HT1080 (cell line): Measurements from ENCODE around the gene TBL1X. TPM values are rescaled to one million over a fixed set of nuclear protein-coding genes. Genes with fewer than 3 reads are reported as not detected.
A peak's percentile ranks its signal among the peaks of the same experiment; 100 is the strongest.

Experiments used
- DNase-seq: peaks from one replicate; pipeline ENCODE4 v3.0.0-alpha.2; 2015; ENCODE audit warnings: low read depth
- total RNA-seq: library from RNA; depleted of rRNA; stranded (reverse); fragments of >200 nt; shearing (Covaris generic); gene quantifications from 2 replicates; pipeline ENCODE4 v1.2.3, GENCODE V29; 2014

TBL1X gene
- total RNA-seq, 1 experiment from 2014 or later = 33.5 TPM

DNA sequence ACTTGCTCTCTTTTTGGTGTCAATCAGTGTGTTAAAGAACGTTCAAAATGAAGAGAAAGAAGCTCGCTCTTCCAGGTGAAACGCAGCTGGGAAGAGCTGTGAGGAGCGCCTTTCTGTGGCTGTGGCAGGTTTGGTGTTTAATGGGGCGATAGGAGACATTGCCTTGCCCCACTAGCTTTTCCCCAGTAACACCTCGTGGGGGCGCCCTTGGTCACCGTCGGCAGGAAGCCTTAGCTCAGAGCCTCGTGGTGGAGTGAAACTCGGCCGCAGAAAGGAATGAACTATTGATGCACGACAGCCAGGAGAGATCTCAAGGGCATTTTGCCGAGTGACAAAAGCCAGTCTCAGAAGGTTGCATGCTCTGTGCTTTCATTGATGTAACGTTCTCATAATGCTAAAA is 235.7 kb downstream of the TBL1X start:
- no peak for DNase-seq

GRCh38 chrX:9701790-9702189 is 236.9 kb downstream of the TBL1X start:
- no peak for DNase-seq

GRCh38 chrX:9703406-9703805 is 238.5 kb downstream of the TBL1X start:
- DNase-seq = no peak

- no peak for DNase-seq
These were observed 240.1 kb downstream of the TBL1X start for GRCh38 chrX:9704876-9705465.

- no peak for DNase-seq
These were observed 241.6 kb downstream of the TBL1X start for GRCh38 chrX:9706421-9706820.

DNA sequence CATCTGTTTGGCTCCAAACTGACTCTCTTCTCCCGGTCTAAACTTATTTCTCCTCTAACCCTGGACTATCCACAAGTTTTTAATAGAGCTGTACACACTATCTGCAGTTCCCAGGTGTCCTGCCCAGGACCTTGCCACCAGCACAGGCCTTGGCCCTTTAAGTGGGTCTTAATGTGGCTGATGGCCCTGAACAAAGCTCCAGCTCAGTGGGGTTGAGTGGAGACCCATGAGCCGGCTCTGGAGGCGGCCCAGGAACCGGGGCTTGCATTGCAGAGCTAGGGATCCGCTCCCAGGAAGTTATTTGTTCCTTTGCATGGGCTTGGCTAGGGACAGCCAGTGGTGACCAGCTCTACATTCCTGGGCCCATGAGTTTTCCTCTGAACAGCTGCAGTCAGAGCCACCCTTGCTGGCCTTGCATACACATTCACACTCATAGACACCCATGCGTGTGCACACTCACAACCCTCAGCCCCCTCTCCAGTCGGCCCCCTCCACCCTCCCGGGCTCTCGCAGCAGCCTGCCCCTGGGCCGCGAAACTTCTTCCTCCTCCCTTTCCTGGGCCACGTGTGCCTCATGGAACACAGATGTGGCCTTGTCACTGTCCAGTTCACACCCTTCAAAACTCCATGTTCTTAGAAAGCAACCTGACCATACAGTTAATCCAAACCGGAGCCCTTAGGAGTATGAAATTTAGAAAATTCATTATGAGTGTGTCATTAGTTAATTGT is 242.6 kb downstream of the TBL1X start:
- DNase-seq = no peak

DNA sequence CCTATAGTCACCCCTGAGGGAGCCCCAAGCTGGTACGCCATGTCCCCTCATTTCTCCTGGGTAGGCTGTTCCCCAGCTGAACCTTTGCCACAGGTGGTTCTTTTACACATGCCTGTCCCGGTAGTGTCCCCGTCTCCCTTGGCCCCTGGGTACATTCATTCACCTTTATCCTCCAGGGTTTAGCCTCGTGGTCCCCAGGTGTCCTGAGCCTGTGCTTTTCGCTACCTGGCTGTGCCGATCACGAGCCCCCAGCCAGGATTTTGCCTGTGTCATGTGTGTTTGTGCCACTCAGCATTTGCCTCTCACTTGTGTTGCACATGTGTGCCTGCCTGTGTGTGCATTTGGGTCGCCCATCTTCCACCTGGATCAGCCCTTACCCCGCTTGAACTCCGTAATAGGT is 243.2 kb downstream of the TBL1X start:
- DNase-seq = no peak

- DNase-seq = peak; percentile 65
These were observed 244.2 kb downstream of the TBL1X start for GRCh38 chrX:9708923-9709553.

GRCh38 chrX:9710332-9710731 is 245.5 kb downstream of the TBL1X start:
- no peak for DNase-seq

DNA sequence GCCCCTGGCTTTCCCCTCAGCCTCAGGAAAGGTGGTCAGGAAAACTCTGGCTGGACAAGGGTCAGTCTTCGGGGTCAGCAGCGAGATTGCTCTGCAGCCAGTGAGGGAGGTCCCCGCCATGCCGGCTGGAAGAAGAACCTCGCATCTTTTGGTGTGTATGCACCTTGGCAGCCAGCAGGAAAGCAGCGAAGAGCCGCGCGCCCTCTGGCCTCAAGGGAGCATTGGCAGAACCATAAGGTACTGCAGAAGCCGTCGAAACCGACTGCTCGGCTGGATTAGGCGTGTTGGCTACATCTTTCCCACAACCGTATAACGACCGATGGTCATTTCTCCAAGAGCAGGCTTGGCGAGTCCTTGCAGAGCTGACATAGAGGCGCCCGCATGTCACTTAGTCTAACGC is 252.5 kb downstream of the TBL1X start:
- no peak for DNase-seq

DNA sequence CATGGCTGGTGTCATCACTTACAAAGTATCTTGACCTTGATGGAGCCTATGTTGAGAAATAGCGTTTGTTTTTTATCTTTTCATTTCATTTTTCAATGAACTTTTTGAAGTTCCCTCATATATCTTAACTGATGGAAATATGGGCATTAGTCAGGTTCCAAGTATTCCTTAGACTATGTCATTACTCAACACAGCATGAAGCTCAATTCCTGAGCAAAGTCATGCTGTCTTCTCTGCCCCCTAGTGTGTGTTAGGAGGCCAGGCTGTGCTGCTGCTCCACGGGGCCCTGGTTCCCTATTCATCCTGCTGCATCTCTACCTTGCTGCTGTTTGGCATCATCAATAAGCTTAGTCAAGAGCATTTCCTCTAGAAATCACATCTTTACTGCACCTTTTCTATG is 259.9 kb downstream of the TBL1X start:
- peak; percentile 3 for DNase-seq

DNA sequence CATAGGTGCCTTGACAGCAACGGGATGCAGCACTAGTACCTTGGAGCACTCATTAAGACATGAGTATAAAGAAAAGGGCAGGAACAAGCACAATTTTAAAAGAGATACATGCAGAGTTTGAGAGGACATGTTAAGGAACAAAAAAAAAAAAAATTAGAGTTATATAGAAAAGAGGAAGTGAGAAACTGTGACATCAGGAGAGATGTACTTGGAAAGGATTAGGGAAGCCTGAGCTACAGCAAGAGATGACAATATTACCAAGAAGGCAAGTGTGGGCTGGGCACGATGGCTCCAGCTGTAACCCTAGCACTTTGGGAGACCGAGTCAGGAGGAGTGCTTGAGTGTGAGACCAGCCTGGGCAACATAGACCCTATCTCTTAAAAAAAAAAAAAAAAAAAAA is 263.4 kb downstream of the TBL1X start:
- no peak for DNase-seq

DNA sequence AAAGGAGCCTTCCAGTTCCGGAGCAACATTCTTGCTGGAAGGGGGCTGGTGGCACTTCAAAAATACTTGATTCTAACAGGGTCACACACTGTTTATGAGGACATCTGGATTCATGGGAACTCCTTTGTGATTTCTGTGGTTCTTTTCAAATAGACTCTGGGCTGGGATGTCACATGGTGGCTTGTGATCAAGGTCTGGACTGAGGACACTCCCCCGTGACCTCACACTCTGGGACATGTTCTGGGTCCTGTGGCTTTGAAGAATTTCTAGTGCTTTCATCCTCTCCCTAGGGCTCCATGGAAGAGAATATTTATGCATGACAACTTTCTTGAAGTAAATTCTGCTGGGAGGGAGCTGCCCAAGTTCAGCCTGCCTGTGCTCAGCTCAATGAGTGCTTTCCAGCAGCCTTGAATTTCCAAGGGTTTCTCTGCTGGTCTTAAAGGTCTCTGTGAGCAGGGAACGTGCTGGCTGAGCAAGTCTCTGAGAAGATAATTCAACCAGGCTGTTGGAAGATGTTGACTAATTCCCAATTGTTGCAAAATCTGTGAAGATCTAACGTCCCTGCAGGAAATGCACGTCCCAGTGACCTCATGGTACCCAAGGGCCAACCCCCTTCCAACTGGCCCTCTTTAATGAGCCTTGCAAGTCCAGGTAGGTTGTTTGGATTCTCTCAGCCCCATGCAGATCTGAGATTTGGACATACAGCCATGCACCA is 264.5 kb downstream of the TBL1X start:
- no peak for DNase-seq

- DNase-seq = no peak
These were observed 265.2 kb downstream of the TBL1X start for GRCh38 chrX:9730078-9730477.

- no peak for DNase-seq
These were observed 265.9 kb downstream of the TBL1X start for GRCh38 chrX:9730752-9731151.

DNA sequence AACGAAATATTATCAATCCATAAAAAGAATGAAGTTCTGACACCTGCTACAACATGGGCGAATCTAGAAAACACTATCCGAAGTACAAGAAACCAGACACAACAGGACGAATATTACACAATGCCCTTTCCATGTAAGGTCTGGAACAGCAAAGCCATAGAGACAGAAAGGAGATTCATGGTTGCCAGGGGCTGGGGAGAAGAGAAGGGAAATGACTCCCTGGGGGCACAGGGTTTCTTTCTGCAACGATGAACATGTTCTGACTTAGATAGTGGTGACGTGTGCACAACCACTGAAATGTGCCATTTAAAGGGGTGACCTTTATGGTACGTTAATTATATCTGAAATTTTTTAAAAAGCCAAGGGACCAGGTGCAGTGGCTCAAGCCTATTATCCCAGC is 272.5 kb downstream of the TBL1X start:
- DNase-seq = no peak

DNA sequence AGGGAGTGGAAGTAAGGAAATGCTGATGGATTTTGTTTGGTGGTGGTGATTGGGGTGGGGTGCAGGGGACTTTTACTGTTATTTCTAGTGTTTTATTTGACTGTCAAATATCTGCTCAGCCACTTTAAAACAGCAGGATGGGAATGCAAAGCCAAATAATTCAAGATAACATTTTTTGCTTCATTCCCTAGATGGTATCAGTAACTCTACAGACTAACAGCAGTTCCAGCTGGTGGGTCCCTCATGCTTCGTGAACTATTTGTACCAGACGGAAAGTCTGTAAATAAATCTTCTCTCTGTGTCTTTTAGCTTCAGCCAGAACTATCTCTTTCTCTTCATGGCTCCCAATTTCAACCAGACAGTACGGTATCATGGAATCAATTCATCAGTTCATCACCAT is 273.3 kb downstream of the TBL1X start:
- DNase-seq = no peak

DNA sequence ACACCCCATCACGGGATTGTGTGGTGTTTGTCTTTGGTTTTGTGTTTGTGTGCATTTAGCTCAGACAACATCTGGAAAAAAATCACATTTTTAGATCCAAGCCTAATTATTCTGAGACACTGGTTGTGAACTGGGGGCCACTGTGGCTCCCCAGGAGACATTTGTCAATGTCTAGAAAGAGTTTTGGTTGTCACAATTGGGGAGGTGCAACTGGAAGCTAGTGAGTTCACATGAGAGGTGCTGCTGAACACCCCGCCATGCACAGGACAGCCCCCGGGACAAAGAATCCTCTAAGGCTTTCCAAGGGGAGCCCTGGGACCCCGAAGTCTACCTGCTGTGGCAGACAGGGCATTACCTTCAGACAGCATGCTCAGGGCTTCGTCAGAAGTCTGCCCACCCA is 274.3 kb downstream of the TBL1X start:
- no peak for DNase-seq

DNA sequence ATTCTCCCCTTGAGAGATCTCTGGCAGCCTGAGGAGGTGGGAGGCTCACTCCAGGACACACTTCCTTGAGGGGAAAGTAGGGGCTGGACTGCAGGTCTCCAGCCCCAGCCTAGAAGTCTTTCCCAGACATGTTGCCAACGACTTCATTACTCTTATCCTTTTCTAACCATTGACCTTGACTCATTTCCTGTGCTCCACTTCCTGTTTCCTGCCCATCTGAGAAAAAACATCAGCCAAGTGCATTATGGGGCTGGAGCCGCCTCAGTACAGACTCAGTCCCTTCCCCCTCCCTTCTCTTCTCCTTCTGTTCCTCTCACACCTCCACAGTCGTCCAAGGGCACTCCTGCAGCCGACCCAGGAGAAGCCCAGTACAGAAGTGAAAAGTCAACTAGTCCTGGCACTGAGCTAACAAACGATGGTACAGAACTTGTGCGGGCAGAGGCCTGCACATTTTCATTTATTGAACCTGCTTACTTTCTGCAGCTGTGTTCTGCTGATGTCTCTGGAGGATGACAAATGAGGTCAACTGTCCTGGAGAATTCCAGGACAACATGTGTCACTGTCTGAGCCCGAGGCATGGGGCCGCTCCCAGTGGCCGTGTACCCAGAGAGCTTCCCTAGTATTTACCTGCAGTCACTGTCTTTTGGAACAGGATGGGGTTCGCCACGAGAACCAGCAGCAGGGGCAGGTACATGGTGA is 280.7 kb downstream of the TBL1X start:
- DNase-seq = peak; percentile 90

- DNase-seq = peak; percentile 69
These were observed 281.5 kb downstream of the TBL1X start for GRCh38 chrX:9746148-9746888.

DNA sequence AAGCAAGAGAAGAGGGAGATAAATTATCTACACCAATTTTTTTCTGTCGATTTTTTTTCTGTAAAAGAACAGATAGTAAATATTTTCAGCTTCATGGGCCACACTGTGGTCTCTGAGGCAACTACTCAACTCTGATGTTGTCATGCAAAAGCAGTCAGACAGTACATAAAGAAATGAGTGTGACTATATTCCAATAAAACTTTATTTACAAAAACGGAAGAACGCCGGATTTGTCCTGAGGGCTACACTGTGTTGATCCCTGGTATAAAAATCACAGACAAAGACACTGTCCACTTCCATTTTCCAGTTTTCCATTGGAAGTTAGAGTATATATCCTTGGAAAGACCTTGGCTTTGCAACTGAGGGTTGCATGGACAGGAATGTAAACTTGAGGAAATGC is 282.8 kb downstream of the TBL1X start:
- no peak for DNase-seq
